Activated naive CD4-positive, alpha-beta T cell treated with anti-CD3 and anti-CD28 coated beads, Interleukin-2, amount 50 U/mL, for 16 hours (primary cell): Measurements from ENCODE around the gene IL33.
"Not testable (repeated sequence)": the region's sequence is repeated elsewhere in the genome, so short reads cannot be mapped to it uniquely, and the experiment has no call there.

ENCODE experiments used
- DNase-seq: peaks from one replicate; pipeline ENCODE4 v3.0.0-alpha.2; 2020

The IL33 gene

GRCh38 chr9:6215562-6215961 is at the start of gene IL33:
Gene IL33 (plus strand): TSS chr9:6215807. CDS start chr9:6241695, 25,888 bp downstream.
- DNase-seq, result no peak

GRCh38 chr9:6171667-6172066 is 43.9 kb upstream of the IL33 start:
- DNase-seq, result no peak

GRCh38 chr9:6173914-6174313 is 41.7 kb upstream of the IL33 start:
- DNase-seq, result no peak

- DNase-seq, result not testable (repeated sequence)
These were observed 32.9 kb upstream of the IL33 start for GRCh38 chr9:6182549-6183226.

- DNase-seq, result no peak
These were observed 32.4 kb upstream of the IL33 start for GRCh38 chr9:6183227-6183551.

GRCh38 chr9:6183627-6184026 is 32.0 kb upstream of the IL33 start:
- DNase-seq, result no peak

- DNase-seq, result no peak
These were observed 30.6 kb upstream of the IL33 start for GRCh38 chr9:6184749-6185645.

GRCh38 chr9:6186691-6187090 is 28.9 kb upstream of the IL33 start:
- no peak for DNase-seq

GRCh38 chr9:6187272-6187671 is 28.3 kb upstream of the IL33 start:
- DNase-seq, result no peak

GRCh38 chr9:6188466-6188865 is 27.1 kb upstream of the IL33 start:
- DNase-seq, result no peak

GRCh38 chr9:6188906-6189305 is 26.7 kb upstream of the IL33 start:
- DNase-seq, result no peak

GRCh38 chr9:6194934-6195333 is 20.7 kb upstream of the IL33 start:
- no peak for DNase-seq

- no peak for DNase-seq
These were observed 19.8 kb upstream of the IL33 start for GRCh38 chr9:6195714-6196360.

GRCh38 chr9:6197330-6197729 is 18.3 kb upstream of the IL33 start:
- DNase-seq, result no peak

GRCh38 chr9:6198251-6198650 is 17.4 kb upstream of the IL33 start:
- no peak for DNase-seq

- no peak for DNase-seq
These were observed 16.0 kb upstream of the IL33 start for GRCh38 chr9:6199596-6199995.

GRCh38 chr9:6200761-6201160 is 14.8 kb upstream of the IL33 start:
- no peak for DNase-seq

GRCh38 chr9:6209966-6210365 is 5.6 kb upstream of the IL33 start:
- no peak for DNase-seq

- no peak for DNase-seq
These were observed 2.8 kb upstream of the IL33 start for GRCh38 chr9:6212722-6213375.

GRCh38 chr9:6214434-6214833 is 1.2 kb upstream of the IL33 start:
- DNase-seq, result no peak

GRCh38 chr9:6214903-6215302 is 704 bp upstream of the IL33 start:
- no peak for DNase-seq

- no peak for DNase-seq
These were observed 395 bp downstream of the IL33 start for GRCh38 chr9:6216002-6216401.

GRCh38 chr9:6216951-6217350 is 1.3 kb downstream of the IL33 start:
- DNase-seq, result no peak
